Omental fat pad (tissue), 4 donors: ENCODE results near the gene HMGXB4. TPM values are rescaled to one million over a fixed set of nuclear protein-coding genes. Genes with fewer than 3 reads are reported as not detected.

Source experiments
- ATAC-seq: fragments of 150-250 bp; one replicate; pipeline ENCODE4 v1.9.1; 2016; ENCODE audit warnings: mild to moderate bottlenecking, moderate library complexity; ENCODE audit not compliant: low FRiP score
- DNase-seq: peaks from one replicate; pipeline ENCODE4 v3.0.0-alpha.2; 2019; ENCODE audit warnings: low spot score
- total RNA-seq, 4 donors: library from RNA; depleted of rRNA; stranded (reverse); fragments of >200 nt; gene quantifications; one replicate each; pipeline ENCODE4 v1.1.0, GENCODE V29; 2016
- TF ChIP-seq, protein P1 (sequence below), 3 donors: fragments of 450-650 bp; IDR thresholded peaks; one replicate each; pipeline ENCODE4 v1.5.1; 2016 to 2017; ENCODE audit warnings: antibody characterized with exemption in 3 of 3, mild to moderate bottlenecking in 3 of 3, moderate library complexity in 2 of 3

Gene HMGXB4
- total RNA-seq, 4 donors from 2014 or later: 10.9 to 17.8 (median 12.3) TPM

- TF ChIP-seq, protein P1, sequence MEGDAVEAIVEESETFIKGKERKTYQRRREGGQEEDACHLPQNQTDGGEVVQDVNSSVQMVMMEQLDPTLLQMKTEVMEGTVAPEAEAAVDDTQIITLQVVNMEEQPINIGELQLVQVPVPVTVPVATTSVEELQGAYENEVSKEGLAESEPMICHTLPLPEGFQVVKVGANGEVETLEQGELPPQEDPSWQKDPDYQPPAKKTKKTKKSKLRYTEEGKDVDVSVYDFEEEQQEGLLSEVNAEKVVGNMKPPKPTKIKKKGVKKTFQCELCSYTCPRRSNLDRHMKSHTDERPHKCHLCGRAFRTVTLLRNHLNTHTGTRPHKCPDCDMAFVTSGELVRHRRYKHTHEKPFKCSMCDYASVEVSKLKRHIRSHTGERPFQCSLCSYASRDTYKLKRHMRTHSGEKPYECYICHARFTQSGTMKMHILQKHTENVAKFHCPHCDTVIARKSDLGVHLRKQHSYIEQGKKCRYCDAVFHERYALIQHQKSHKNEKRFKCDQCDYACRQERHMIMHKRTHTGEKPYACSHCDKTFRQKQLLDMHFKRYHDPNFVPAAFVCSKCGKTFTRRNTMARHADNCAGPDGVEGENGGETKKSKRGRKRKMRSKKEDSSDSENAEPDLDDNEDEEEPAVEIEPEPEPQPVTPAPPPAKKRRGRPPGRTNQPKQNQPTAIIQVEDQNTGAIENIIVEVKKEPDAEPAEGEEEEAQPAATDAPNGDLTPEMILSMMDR (IDR thresholded peaks at IDR 0.05): no peak
- DNase-seq (no peak), ATAC-seq (no peak)
Observed at GRCh38 chr22:35314161-35314942, 57.1 kb downstream of the HMGXB4 start.

- DNase-seq (no peak), ATAC-seq (no peak)
- TF ChIP-seq, protein P1 (IDR thresholded peaks at IDR 0.05): no peak
Observed at GRCh38 chr22:35315141-35315854, 58.0 kb downstream of the HMGXB4 start.

- DNase-seq (no peak), ATAC-seq (no peak)
- TF ChIP-seq, protein P1 (IDR thresholded peaks at IDR 0.05): no peak
Observed at GRCh38 chr22:35315855-35316745, 58.8 kb downstream of the HMGXB4 start.

- no peak for ATAC-seq
- DNase-seq: no peak
- TF ChIP-seq, protein P1 (IDR thresholded peaks at IDR 0.05): no peak
Observed at GRCh38 chr22:35316751-35317150, 59.5 kb downstream of the HMGXB4 start.

GRCh38 chr22:35317680-35318290 lies 60.5 kb downstream of the HMGXB4 start:
- ATAC-seq: no peak

More at GRCh38 chr22:35317680-35318290, 60.5 kb downstream of the HMGXB4 start:
- DNase-seq: no peak
- TF ChIP-seq, protein P1 (IDR thresholded peaks at IDR 0.05): no peak
